CD4-positive, alpha-beta T cell treated with Interferon gamma for 1 hour (primary cell): ENCODE measurements around the gene PER3.

Source experiments
- DNase-seq: peaks from one replicate; pipeline ENCODE4 v3.0.0-alpha.2; 2020

The PER3 gene

GRCh38 chr1:7878027-7878426 lies 93.9 kb downstream of the PER3 start:
- DNase-seq = no peak

GRCh38 chr1:7879228-7879627 lies 95.1 kb downstream of the PER3 start:
- no peak for DNase-seq

GRCh38 chr1:7884757-7885156 lies 100.7 kb downstream of the PER3 start:
- DNase-seq = no peak

GRCh38 chr1:7885513-7886404 lies 101.7 kb downstream of the PER3 start:
- DNase-seq = no peak

- no peak for DNase-seq
Observed at GRCh38 chr1:7886405-7886745, 102.3 kb downstream of the PER3 start.

GRCh38 chr1:7888248-7889081 lies 104.4 kb downstream of the PER3 start:
- no peak for DNase-seq

GRCh38 chr1:7890853-7891252 lies 106.8 kb downstream of the PER3 start:
- DNase-seq = no peak

- DNase-seq = no peak
Observed at GRCh38 chr1:7891804-7892203, 107.7 kb downstream of the PER3 start.

- DNase-seq = no peak
Observed at GRCh38 chr1:7893529-7894180, 109.6 kb downstream of the PER3 start.
